Esophagus squamous epithelium (tissue), 5 donors: ENCODE measurements around the gene ALPK3. TPM values are rescaled to one million over a fixed set of nuclear protein-coding genes. Genes with fewer than 3 reads are reported as not detected.

ENCODE experiments used
- DNase-seq: peaks from one replicate; lab custom pipeline; 2025; lab: John Stamatoyannopoulos, UW
- H3K27ac ChIP-seq, 4 donors: fragments of 200-600 bp; sonication (generic); one replicate each; pipeline ENCODE4 v1.5.1; 2016 to 2019; ENCODE audit warnings: mild to moderate bottlenecking in 1 of 4
- H3K27me3 ChIP-seq, 4 donors: fragments of 200-600 bp; sonication (generic); 1 replicate in 3 of 4; 2 replicates in 1 of 4; pipeline versions ENCODE4 v1.5.1 to v1.6.0; 2017 to 2021; ENCODE audit warnings: antibody characterized with exemption in 1 of 4
- H3K36me3 ChIP-seq, 3 donors: fragments of 200-600 bp; sonication (generic); one replicate each; pipeline ENCODE4 v1.5.1; 2016 to 2019
- H3K4me1 ChIP-seq, 3 donors: fragments of 200-600 bp; sonication (generic); one replicate each; pipeline ENCODE4 v1.5.1; 2017 to 2019
- H3K4me3 ChIP-seq, 4 donors: fragments of 200-600 bp; sonication (generic); 1 replicate in 3 of 4; 2 replicates in 1 of 4; pipeline ENCODE4 v1.5.1; 2016 to 2019; ENCODE audit warnings: mild to moderate bottlenecking in 2 of 4, moderate library complexity in 1 of 4
- H3K9me3 ChIP-seq, 3 donors: fragments of 200-600 bp; sonication (generic); one replicate each; pipeline ENCODE4 v1.5.1; 2016 to 2019
- CTCF ChIP-seq, 6 experiments: fragments of 450-650 bp in 4 of 6; fragments of 200-600 bp in 2 of 6; sonication (generic) in 2 of 6; IDR thresholded peaks; one replicate each; pipeline ENCODE4 v1.5.1; 2016 to 2019; ENCODE audit warnings: antibody characterized with exemption in 6 of 6, mild to moderate bottlenecking in 4 of 6, moderate library complexity in 4 of 6
- POLR2A ChIP-seq, 4 donors: fragments of 450-650 bp; IDR thresholded peaks; one replicate each; pipeline ENCODE4 v1.6.1; 2017; ENCODE audit warnings: antibody characterized with exemption in 4 of 4, mild to moderate bottlenecking in 4 of 4, moderate library complexity in 3 of 4
- WGBS, 2 donors: methylation state at CpG; one replicate each; pipeline ENCODE4 v1.1.5; 2018; 5-methylcytosine and 5-hydroxymethylcytosine counted together
- intact Hi-C: fragments of 100-400 bp; cut with DNase I; formaldehyde crosslinking; loops from one replicate; pipeline ENCODE4 v1.15.0; 2022
- total RNA-seq, 4 donors: library from RNA; depleted of rRNA; stranded (reverse); fragments of >200 nt; gene quantifications; one replicate each; pipeline ENCODE4 v1.1.0, GENCODE V29; 2016
- donor health status: DM: yes; HTN: yes; CAD: no.

ALPK3 gene
- total RNA-seq, 4 donors from 2014 or later: 1.8 to 4.2 (median 2.7) TPM

DNA sequence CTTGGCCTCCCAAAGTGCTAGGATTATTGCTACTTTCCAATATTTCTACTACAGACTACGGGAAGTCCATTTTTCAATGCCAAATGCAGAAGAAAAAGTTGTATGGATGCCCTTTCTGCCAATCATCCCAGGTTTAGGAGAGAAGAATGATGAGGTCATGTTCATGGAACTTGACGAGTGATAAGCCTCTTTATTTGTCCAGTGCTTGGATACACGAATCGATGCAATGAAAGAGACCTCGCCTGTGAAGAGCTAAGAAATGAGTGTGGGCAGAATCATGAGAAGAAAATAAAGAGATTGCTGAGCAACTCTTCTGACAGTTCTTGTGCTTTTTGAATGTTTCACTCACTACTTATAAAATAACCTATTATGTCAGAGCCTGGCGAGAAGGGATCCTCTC, 66.3 kb downstream of the ALPK3 start:
- no peak for TF ChIP-seq CTCF (IDR thresholded peaks at IDR 0.05)
- TF ChIP-seq POLR2A (IDR thresholded peaks at IDR 0.05): no peak
- intact Hi-C loops: no loop called here
- H3K36me3 ChIP-seq: no peaks in the 10 kb centered on the region
- H3K9me3 ChIP-seq: no peaks in the 10 kb centered on the region
- H3K4me1 ChIP-seq: peaks cover 0 to 3% (median 0%) of the 10 kb centered on the region in 3 donors
- no peak overlapping the region for H3K4me3 ChIP-seq
- no peak overlapping the region for H3K27ac ChIP-seq
- H3K27me3 ChIP-seq: peaks cover 0 to 8% (median 0%) of the 10 kb centered on the region in 4 donors
- 77 to 83% methylated on average over 6 of the region's 6 CpGs for WGBS, 2 donors
- DNase-seq: no peak

DNA sequence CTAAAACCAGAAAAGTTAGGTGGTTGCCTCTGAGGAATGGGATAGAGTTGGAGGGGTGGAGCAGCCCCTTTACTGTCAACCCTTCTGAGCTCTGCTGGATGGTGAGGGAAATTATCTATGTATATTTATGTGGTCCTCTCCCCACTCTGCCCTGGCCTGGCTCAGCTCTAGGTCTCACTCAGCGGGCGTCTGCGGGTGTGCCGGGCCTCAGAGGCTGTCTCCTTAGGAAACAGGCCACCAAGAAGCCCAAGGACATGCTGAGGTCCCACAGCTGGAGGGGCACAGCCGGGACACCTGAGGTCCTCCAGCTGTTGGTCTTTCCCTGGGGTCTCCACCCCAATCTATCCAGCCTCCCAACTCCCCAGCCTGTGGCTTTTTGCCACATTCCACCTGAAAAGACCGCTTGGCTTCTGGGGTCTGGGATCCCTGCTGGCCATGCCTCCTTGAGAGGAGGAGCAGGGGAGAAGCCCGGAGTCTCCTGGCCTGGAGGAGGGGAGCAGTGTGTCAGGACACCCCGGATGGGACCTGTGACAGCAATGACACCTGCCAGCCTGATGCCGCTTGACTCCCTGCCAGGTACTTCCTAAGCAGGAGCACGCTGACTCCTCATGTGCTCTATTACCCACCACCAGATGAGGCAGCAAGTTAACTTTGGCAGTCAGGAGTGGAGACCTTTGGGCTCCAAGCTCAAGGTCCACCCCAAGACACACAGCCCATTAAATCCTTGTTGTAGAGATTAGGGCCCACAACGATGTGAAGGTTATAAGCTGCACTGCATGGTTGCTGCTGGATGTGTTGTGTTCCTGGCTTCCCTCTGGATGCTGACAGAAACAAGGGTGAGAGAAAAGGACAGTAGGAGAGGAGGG, 67.0 kb downstream of the ALPK3 start, which contains the start of gene SLC28A1:
Gene SLC28A1, plus strand, starts transcription at position 747 of the 866 bp plus-strand sequence. CDS start 3,099 bp downstream, outside the sequence.
- Histone ChIP-seq H3K27ac (no peak within 1 kb of the TSS), H3K36me3 (no peaks in the 10 kb centered on the region), H3K9me3 (no peaks in the 10 kb centered on the region), H3K4me1 (no peaks in the 10 kb centered on the region), H3K27me3 (peaks cover 0 to 15% (median 0%) of the 10 kb centered on the region in 4 donors), H3K4me3 (no peak within 1 kb of the TSS)
- intact Hi-C loops: no loop called here
- WGBS, 2 donors: 64 to 85% methylated on average over 1 to 4 of the region's 11 CpGs
- no peak for TF ChIP-seq POLR2A (IDR thresholded peaks at IDR 0.05)
- no peak for TF ChIP-seq CTCF (IDR thresholded peaks at IDR 0.05)
- DNase-seq: no peak

DNA sequence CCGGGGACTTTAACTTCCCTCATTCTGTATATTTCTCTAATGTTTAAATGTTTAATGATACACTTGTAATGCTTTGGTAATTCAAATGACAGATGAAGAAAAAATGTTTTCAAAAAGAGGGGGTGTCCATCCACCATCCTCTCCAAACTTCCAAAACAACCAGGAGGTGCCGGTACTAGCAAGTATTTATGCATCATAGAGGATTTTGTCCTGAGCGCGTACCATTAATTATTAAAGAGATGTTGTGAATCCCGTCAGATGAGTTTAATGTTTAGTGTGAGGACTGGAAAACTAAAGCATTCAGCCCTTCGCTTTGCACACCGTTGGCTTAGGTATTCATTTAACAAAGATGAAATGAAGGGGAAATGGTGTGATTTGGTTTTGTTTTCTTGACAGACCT, 68.6 kb downstream of the ALPK3 start:
- Histone ChIP-seq H3K36me3 (no peaks in the 10 kb centered on the region), H3K4me3 (no peak overlapping the region), H3K9me3 (no peaks in the 10 kb centered on the region), H3K27me3 (peaks cover 0 to 14% (median 0%) of the 10 kb centered on the region in 4 donors), H3K27ac (no peak overlapping the region), H3K4me1 (no peaks in the 10 kb centered on the region)
- WGBS, 2 donors: 75 to 87% methylated on average over 7 of the region's 7 CpGs
- intact Hi-C loops: no loop called here
- DNase-seq: no peak
- no peak for TF ChIP-seq CTCF (IDR thresholded peaks at IDR 0.05)
- no peak for TF ChIP-seq POLR2A (IDR thresholded peaks at IDR 0.05)

GRCh38 chr15:84886211-84886983, 69.2 kb downstream of the ALPK3 start:
- WGBS, 2 donors: 84 to 91% methylated on average over 5 to 11 of the region's 14 CpGs
- H3K4me3 ChIP-seq: no peak overlapping the region
- H3K27ac ChIP-seq: no peak overlapping the region

More at GRCh38 chr15:84886211-84886983, 69.2 kb downstream of the ALPK3 start:
- no peak for DNase-seq
- H3K27me3 ChIP-seq: peaks cover 0 to 12% (median 0%) of the 10 kb centered on the region in 4 donors
- H3K9me3 ChIP-seq: no peaks in the 10 kb centered on the region
- H3K4me1 ChIP-seq: no peaks in the 10 kb centered on the region
- no peaks in the 10 kb centered on the region for H3K36me3 ChIP-seq
- no peak for TF ChIP-seq CTCF (IDR thresholded peaks at IDR 0.05)
- TF ChIP-seq POLR2A (IDR thresholded peaks at IDR 0.05): no peak
- intact Hi-C loops: no loop called here
